Duodenal mucosa (tissue), 2 donors: ENCODE data around the gene DCC.
"Not testable (repeated sequence)": the region's sequence is repeated elsewhere in the genome, so short reads cannot be mapped to it uniquely, and the experiment has no call there.

Source experiments
- H3K27ac ChIP-seq: one replicate; pipeline ENCODE4 v1.7.0; 2013; ENCODE audit warnings: low read depth, low read length
- H3K27me3 ChIP-seq, 2 donors: one replicate each; pipeline ENCODE4 v1.7.0; 2013; ENCODE audit warnings: low read length in 2 of 2, control low read depth in 1 of 2; ENCODE audit not compliant: insufficient read depth in 2 of 2, control insufficient read depth in 1 of 2
- H3K36me3 ChIP-seq, 2 donors: one replicate each; pipeline ENCODE4 v1.7.0; 2013; ENCODE audit warnings: low read length in 2 of 2, control low read depth in 1 of 2; ENCODE audit not compliant: insufficient read depth in 2 of 2, control insufficient read depth in 1 of 2
- H3K4me1 ChIP-seq, 2 donors: one replicate each; pipeline ENCODE4 v1.7.0; 2013; ENCODE audit warnings: low read length in 2 of 2, control low read depth in 1 of 2; ENCODE audit not compliant: insufficient read depth in 2 of 2, control insufficient read depth in 1 of 2
- H3K4me3 ChIP-seq, 2 donors: one replicate each; pipeline ENCODE4 v1.7.0; 2013; ENCODE audit warnings: low read length in 2 of 2, low read depth in 1 of 2
- H3K9ac ChIP-seq, 2 donors: one replicate each; pipeline ENCODE4 v1.7.0; 2013; ENCODE audit warnings: low read length in 2 of 2, low read depth in 1 of 2
- H3K9me3 ChIP-seq, 2 donors: one replicate each; pipeline ENCODE4 v1.7.0; 2013; ENCODE audit warnings: low read length in 2 of 2, control low read depth in 1 of 2; ENCODE audit not compliant: control insufficient read depth in 1 of 2

The DCC gene

DNA sequence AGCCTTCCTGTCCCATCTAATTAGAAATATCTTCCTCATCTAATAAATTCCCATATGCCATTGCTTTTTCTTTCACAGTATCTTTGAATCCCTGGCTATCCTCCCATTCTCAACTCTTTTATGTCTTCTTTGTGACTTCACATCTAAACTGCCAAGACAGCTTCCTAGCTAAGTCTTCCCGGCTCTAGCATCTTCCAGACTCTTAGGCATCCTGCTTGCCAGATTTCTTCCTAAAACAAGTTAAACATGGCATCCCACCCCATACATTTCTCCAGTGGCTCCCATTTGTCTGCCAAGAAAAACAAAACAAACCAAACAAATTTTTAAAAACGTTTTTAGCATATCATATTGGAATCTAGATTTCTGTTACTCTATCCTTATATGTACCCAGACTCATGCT, 1132.5 kb downstream of the DCC start:
- Histone ChIP-seq H3K4me3 (no peak overlapping the region), H3K9me3 (peaks cover 0 to 6% of the 10 kb centered on the region in 2 donors), H3K36me3 (no peaks in the 10 kb centered on the region), H3K9ac (no peak overlapping the region), H3K27me3 (no peaks in the 10 kb centered on the region), H3K27ac (no peak overlapping the region), H3K4me1 (no peaks in the 10 kb centered on the region)

DNA sequence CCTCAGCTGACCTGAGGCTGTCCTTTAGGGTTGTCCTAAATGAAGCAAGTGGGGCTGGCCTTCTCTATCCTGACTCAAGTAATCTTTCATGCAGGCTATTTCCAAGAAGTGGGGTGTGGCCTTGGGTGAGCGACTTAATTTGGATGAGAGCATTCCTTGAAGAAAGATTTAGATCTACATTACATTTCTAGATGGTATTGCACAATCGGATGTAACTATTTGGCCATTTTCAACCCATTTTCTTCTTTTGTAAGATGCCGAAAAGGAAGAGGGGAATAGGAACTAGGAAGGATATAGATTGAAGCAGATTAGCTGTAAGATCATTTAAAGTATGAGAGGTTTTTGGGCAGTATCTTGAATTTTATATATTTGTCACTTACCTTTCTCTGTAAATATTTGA, 1138.2 kb downstream of the DCC start:
- Histone ChIP-seq H3K27ac (no peak overlapping the region), H3K27me3 (no peaks in the 10 kb centered on the region), H3K36me3 (no peaks in the 10 kb centered on the region), H3K4me3 (no peak overlapping the region), H3K9ac (no peak overlapping the region), H3K4me1 (no peaks in the 10 kb centered on the region), H3K9me3 (no peaks in the 10 kb centered on the region)

DNA sequence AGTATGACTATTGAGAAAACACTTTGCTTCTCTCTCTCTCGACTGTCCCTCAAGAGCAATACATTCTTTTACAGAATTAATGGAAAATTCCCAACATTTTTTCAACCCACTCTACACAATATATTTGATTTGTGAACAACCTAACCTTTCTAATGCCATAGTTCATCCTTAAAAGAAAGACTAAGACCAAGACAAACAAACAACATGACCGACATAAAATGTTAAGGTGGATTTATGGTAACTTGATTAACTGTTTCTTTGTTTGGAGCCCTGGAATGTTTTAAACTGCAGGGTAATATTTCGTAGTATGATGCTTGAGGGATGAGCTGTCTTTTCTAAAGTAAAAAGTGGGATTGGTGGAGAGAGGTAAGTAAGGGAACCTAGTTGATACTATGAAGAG, 1146.3 kb downstream of the DCC start:
- H3K4me1 ChIP-seq = no peaks in the 10 kb centered on the region

DNA sequence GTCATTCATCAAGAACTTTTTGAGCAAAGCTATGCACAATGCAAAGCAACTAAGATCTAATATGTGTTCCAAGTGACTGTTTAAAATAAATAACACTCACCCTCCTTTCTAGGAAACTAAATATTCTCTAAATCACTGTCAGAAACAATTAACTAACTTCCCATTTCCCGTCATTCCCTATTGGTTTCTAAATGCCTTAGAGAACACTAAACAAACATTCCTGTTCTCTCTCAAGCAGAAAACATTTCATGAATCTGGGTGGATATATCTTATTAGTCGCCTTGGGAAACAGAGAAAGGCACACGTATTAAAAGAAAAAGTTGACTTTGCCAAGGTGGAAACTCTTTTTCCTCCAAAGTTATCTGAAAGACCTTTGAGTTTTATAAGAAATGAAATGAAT, 1149.3 kb downstream of the DCC start:
- H3K27ac ChIP-seq = no peak overlapping the region
- no peak overlapping the region for H3K9ac ChIP-seq
- no peaks in the 10 kb centered on the region for H3K4me1 ChIP-seq
- H3K36me3 ChIP-seq = no peaks in the 10 kb centered on the region
- H3K27me3 ChIP-seq = no peaks in the 10 kb centered on the region
- H3K9me3 ChIP-seq = no peaks in the 10 kb centered on the region
- no peak overlapping the region for H3K4me3 ChIP-seq

More for the DNA sequence above, 1146.3 kb downstream of the DCC start:
- Histone ChIP-seq H3K27me3 (no peaks in the 10 kb centered on the region), H3K9ac (no peak overlapping the region), H3K4me3 (no peak overlapping the region), H3K36me3 (no peaks in the 10 kb centered on the region), H3K9me3 (no peaks in the 10 kb centered on the region), H3K27ac (no peak overlapping the region)

DNA sequence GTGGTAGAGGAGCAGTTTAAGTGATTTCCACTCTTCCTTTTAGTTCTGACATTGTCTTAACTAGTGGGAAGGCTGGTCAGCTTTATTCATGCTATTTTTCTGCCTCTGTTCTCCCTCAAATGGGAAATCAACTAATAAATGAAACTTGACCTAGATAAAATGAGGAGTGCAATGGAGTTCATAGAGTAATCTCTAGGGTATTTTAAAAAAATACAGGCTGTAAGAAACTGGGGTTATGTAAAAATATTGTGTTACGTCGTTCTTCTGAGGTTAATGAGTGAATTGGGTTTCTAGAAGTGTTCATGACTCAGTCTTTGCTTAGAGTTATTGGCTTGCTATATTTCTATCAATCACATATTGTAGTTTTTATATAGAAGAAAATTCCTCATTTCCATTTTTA, 1150.0 kb downstream of the DCC start:
- H3K36me3 ChIP-seq = no peaks in the 10 kb centered on the region
- H3K9me3 ChIP-seq = no peaks in the 10 kb centered on the region
- H3K9ac ChIP-seq = no peak overlapping the region
- no peaks in the 10 kb centered on the region for H3K27me3 ChIP-seq
- H3K4me1 ChIP-seq = no peaks in the 10 kb centered on the region
- H3K4me3 ChIP-seq = no peak overlapping the region
- H3K27ac ChIP-seq = no peak overlapping the region

DNA sequence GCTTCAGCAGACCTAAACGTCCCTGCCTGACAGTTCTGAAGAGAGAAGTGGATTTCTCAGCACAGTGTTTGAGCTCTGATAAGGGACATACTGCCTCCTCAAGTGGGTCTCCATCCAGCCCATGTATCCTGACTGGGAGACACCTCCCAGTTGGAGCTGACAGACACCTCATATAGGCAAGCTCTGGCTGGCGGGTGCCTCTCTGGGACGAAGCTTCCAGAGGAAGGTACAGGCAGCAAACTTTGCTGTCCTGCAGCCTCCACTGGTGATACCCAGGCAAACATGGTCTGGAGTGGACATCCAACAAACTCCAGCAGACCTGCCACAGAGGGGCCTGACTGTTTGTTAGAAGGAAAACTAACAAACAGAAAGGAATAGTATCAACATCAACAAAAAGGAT, 1156.0 kb downstream of the DCC start:
- no peaks in the 10 kb centered on the region for H3K9me3 ChIP-seq
- H3K36me3 ChIP-seq = no peaks in the 10 kb centered on the region
- no peaks in the 10 kb centered on the region for H3K4me1 ChIP-seq
- H3K9ac ChIP-seq = no peak overlapping the region
- no peak overlapping the region for H3K27ac ChIP-seq
- no peaks in the 10 kb centered on the region for H3K27me3 ChIP-seq
- no peak overlapping the region for H3K4me3 ChIP-seq

DNA sequence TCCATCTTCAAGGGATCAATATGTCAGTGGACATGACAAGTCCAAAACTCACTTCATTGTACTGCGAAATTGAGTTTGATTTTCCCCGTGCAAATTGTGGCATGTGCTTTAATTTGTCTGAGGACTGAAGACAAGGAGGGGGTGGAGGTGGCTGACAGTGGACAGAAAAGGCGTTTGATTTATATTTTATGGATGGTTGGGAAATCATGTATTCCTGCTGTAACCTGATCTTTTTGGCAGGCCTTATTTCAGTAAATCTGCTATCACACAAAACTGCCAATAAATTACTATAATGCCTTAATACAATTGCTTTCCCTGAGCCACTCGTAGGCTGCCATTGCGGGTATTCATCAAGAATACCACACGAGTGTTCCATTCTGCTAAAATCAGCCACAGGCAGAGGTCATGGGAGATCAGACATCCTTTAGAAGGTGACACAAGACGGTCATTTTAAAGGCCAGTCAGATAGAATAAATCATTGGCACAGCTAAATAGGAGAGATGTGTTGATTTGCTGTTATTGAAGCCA, 1164.0 kb downstream of the DCC start:
- Histone ChIP-seq H3K27ac (no peak overlapping the region), H3K9me3 (no peaks in the 10 kb centered on the region), H3K27me3 (no peaks in the 10 kb centered on the region), H3K4me1 (no peaks in the 10 kb centered on the region), H3K36me3 (no peaks in the 10 kb centered on the region), H3K4me3 (no peak overlapping the region), H3K9ac (no peak overlapping the region)

DNA sequence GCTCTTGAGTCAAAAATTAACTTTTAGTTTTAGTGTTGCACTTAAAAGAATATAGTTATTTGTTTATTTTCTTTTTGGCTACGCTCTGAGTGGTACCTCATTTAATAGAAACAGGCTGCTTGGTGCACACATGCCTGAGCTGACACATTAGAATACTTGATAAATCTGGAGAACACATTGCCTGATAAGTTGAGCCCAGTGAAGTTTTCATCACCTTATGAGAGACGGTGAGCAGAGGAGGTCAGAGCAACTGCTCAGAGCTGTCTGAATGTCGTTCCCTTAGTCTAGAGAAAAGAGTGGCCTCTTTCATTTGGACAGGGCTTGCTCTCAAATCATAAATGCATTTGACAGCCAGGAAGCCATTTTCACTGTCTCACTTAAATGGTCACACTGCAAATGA, 1168.5 kb downstream of the DCC start:
- Histone ChIP-seq H3K27me3 (no peaks in the 10 kb centered on the region), H3K36me3 (no peaks in the 10 kb centered on the region), H3K4me3 (no peak overlapping the region), H3K9me3 (no peaks in the 10 kb centered on the region), H3K9ac (no peak overlapping the region), H3K4me1 (no peaks in the 10 kb centered on the region), H3K27ac (no peak overlapping the region)

DNA sequence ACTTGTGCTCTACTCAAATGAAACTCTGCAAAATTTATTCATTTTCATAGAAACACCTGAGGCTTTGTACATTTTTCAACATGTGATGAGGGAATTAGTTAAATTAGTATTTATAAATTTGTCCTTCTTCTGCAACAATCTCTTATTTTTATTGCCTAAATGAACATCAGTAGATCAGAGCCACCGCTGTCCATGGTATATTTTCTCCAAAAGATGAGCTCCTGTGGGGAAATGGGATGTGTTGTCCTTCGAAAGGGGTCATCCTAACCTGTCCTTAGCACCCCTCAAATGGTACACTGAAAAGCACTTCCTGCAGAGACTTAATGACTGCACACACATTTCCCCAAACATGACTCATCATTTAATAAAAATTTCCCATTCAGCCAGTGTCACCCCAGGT, 1169.9 kb downstream of the DCC start:
- no peaks in the 10 kb centered on the region for H3K9me3 ChIP-seq
- no peak overlapping the region for H3K27ac ChIP-seq
- no peaks in the 10 kb centered on the region for H3K36me3 ChIP-seq

DNA sequence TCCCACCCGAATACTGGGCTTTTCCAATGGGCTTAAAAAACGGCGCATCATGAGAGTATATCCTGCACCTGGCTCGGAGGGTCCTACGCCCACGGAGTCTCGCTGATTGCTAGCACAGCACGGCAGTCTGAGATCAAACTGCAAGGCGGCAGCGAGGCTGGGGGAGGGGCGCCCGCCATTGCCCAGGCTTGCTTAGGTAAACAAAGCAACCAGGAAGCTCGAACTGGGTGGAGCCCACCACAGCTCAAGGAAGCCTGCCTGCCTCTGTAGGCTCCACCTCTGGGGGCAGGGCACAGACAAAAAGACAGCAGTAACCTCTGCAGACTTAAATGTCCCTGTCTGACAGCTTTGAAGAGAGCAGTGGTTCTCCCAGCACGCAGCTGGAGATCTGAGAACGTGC, 1171.7 kb downstream of the DCC start:
- H3K4me1 ChIP-seq, H3K9ac ChIP-seq, H3K27me3 ChIP-seq, H3K36me3 ChIP-seq, H3K4me3 ChIP-seq, H3K9me3 ChIP-seq, H3K27ac ChIP-seq: not testable (repeated sequence)

More for the DNA sequence above, 1169.9 kb downstream of the DCC start:
- no peak overlapping the region for H3K4me3 ChIP-seq
- H3K4me1 ChIP-seq = no peaks in the 10 kb centered on the region
- H3K27me3 ChIP-seq = no peaks in the 10 kb centered on the region
- H3K9ac ChIP-seq = no peak overlapping the region

DNA sequence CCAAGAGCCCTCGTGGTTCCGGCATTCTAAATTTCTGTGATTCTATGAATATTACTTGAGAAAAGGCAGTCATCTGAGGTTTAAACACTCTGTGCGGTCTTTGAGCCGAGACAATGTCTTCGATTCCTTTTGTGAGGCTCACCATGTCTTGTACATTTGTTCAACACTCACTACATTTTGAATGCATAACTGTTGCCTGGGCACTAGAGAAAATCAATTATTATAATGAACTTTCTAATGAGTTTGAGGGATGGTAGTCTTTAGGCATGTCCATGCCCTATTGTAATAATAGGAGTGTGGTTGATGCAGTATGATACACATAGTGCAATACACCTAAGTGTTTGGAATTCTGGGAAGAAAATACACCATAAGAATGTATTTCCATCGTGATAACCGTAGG, 1181.1 kb downstream of the DCC start:
- no peak overlapping the region for H3K27ac ChIP-seq
- no peaks in the 10 kb centered on the region for H3K27me3 ChIP-seq
- H3K9me3 ChIP-seq = no peaks in the 10 kb centered on the region
- no peak overlapping the region for H3K4me3 ChIP-seq
- H3K36me3 ChIP-seq = no peaks in the 10 kb centered on the region
- H3K4me1 ChIP-seq = no peaks in the 10 kb centered on the region
- no peak overlapping the region for H3K9ac ChIP-seq
